Activated naive CD8-positive, alpha-beta T cell treated with anti-CD3 and anti-CD28 coated beads for 36 hours (primary cell): ENCODE results near the gene SMC1B. TPM values are rescaled to one million over a fixed set of nuclear protein-coding genes. Genes with fewer than 3 reads are reported as not detected.
"Not testable (repeated sequence)": the region's sequence is repeated elsewhere in the genome, so short reads cannot be mapped to it uniquely, and the experiment has no call there.

Experiments
- DNase-seq: peaks from one replicate; pipeline ENCODE4 v3.0.0; 2021
- H3K27ac Mint-ChIP-seq: one replicate; pipeline ENCODE4 v1.8.0; 2022; ENCODE audit warnings: mild to moderate bottlenecking, moderate library complexity, mixed read lengths
- H3K27me3 Mint-ChIP-seq: one replicate; pipeline ENCODE4 v1.8.0; 2022; ENCODE audit warnings: mild to moderate bottlenecking, mixed read lengths
- H3K36me3 Mint-ChIP-seq: one replicate; pipeline ENCODE4 v1.8.0; 2021; ENCODE audit warnings: mild to moderate bottlenecking, mixed read lengths
- H3K4me1 Mint-ChIP-seq: one replicate; pipeline ENCODE4 v1.8.0; 2021; ENCODE audit warnings: mixed read lengths
- H3K4me3 Mint-ChIP-seq: one replicate; pipeline ENCODE4 v1.8.0; 2022; ENCODE audit warnings: mild to moderate bottlenecking, moderate library complexity, mixed read lengths
- H3K9me3 Mint-ChIP-seq: one replicate; pipeline ENCODE4 v1.8.0; 2022; ENCODE audit warnings: mixed read lengths
- total RNA-seq, 2 experiments: library from RNA; stranded (reverse); gene quantifications; one replicate each; pipeline ENCODE4 v1.2.3, GENCODE V29; 2021

The SMC1B gene
- total RNA-seq, 2 experiments from 2014 or later = 2.1 TPM

DNA sequence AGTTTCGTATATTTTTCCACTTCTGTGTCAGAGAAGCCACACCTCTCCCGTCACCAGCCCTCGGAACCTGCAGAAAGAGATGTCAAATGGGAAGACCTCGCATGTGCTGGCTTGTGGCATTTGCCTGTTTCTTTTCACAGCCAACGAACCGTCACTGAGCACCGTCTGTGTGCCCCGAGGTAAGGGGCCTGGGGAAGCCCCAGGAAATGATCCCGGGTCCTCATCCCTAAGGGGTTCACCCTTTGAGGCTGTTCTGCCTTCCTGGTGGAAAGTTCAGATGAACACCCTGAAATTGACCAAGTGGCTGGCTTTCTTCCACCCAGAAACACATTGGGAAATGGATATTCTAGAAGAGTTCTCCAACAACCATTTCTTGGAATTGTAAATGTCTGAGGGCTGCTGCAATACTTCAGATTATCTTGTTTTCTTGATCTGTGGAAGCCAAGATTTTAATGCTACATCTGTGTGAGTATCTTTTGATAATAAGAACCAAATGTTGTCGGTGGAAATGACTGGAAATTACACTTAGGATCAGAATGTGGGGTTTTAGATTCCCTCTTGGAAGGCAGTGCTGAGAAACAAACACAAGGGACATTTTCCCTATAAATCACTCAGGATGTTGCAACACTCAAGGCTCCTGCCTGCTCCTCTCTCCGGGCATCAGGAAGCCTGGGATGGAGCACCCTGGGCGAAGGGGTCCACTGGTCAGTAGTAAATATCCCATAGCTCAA lies 37.7 kb upstream of the SMC1B start:
- no peaks in the 10 kb centered on the region for H3K36me3 Mint-ChIP-seq
- no peak overlapping the region for H3K27ac Mint-ChIP-seq
- H3K27me3 Mint-ChIP-seq = peaks cover 3% of the 10 kb centered on the region
- H3K4me1 Mint-ChIP-seq = no peaks in the 10 kb centered on the region
- DNase-seq = no peak
- no peak overlapping the region for H3K4me3 Mint-ChIP-seq
- no peaks in the 10 kb centered on the region for H3K9me3 Mint-ChIP-seq

DNA sequence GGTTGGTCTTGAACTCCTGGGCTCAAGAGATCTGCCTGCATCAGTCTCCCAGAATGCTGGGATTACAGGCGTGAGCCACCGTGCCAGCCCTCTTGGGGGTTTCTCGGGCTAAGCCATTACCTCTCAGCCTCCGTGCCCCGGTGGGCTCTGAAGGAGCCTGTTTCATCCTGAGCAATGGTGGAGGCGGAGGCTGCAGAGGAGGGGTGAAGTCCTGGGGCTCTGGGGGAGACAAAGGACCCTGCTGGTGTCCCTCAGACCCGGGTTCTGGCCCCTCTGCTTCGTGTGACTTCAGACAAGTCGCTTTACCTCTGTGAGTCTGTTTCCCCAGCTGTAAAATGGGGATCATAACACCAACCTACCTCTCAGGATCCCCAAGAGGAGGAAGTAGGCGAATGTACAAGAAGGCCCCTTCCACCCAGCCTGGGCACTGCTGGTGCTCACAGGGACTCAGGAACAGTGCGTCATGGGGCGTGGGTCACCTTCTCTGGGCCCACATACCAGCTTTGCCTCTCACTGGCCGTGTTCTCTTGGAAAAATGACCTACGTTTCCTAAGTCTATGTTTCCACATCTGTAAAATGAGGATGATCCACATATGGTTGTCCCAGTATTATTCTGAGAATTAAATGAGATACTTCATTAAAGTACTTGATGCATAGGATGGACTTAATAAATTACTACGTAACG lies 36.8 kb upstream of the SMC1B start:
- DNase-seq = no peak
- no peaks in the 10 kb centered on the region for H3K9me3 Mint-ChIP-seq
- no peaks in the 10 kb centered on the region for H3K4me1 Mint-ChIP-seq
- no peak overlapping the region for H3K4me3 Mint-ChIP-seq
- H3K27me3 Mint-ChIP-seq = peaks cover 3% of the 10 kb centered on the region
- no peak overlapping the region for H3K27ac Mint-ChIP-seq
- no peaks in the 10 kb centered on the region for H3K36me3 Mint-ChIP-seq

DNA sequence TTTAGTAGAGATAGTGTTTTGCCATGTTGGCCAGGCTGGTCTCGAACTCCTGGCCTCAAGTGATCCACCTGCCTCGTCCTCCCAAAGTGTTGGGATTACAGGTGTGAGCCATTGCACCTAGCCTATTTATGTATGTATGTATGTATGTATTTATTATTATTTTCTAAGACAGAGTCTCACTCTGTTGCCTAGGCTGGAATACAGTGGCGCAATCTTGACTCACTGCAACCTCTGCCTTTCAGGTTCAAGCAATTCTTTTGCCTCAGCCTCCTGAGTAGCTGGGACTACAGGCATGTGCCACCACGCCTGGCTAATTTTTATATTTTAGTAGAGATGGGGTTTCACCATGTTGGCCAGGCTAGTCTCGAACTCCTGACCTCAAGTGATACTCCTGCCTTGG lies 36.0 kb upstream of the SMC1B start:
- H3K4me3 Mint-ChIP-seq, H3K4me1 Mint-ChIP-seq, DNase-seq, H3K27ac Mint-ChIP-seq, H3K36me3 Mint-ChIP-seq, H3K27me3 Mint-ChIP-seq, H3K9me3 Mint-ChIP-seq: not testable (repeated sequence)

DNA sequence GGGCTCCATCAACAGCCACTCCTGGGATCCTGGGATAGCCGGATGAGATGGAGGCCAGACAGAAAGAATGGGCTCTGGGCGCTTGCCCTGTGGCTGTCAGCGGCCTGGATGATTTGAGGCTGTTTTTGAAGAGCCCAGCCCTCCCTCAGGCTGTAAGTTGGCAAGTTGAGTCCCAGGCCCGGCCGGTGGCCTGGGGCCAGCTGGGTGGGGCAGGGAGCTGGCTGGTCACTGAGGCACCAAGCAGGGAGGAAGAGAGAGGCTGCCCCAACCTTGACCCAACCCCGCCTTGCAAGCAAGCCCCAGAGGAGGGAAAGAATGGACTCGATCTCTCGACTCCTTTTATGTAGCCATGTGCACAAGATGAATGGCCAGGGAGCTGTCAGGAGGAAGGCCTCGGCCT lies 35.0 kb upstream of the SMC1B start:
- no peak for DNase-seq
- H3K36me3 Mint-ChIP-seq = no peaks in the 10 kb centered on the region
- no peaks in the 10 kb centered on the region for H3K4me1 Mint-ChIP-seq
- no peak overlapping the region for H3K27ac Mint-ChIP-seq
- no peaks in the 10 kb centered on the region for H3K9me3 Mint-ChIP-seq
- no peak overlapping the region for H3K4me3 Mint-ChIP-seq
- peaks cover 3% of the 10 kb centered on the region for H3K27me3 Mint-ChIP-seq

DNA sequence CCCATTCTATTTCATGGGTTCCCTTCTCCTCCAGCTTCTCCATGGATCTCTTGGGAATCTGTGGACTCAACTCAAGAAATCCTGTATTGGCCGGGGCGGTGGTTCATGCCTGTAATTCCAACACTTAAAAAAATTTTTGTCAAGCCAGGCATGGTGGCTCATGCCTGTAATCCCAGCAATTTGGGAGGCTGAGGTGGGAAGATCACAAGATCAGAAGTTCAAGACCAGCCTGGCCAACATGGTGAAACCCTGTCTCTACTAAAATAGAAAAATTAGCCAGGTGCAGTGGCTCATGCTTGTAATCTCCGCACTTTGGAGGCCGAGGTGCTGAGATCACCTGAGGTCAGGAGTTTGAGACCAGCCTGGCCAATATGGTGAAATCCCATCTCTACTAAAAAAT lies 34.2 kb upstream of the SMC1B start:
- H3K27ac Mint-ChIP-seq, H3K36me3 Mint-ChIP-seq, H3K27me3 Mint-ChIP-seq, H3K4me1 Mint-ChIP-seq, H3K4me3 Mint-ChIP-seq, H3K9me3 Mint-ChIP-seq, DNase-seq: not testable (repeated sequence)

DNA sequence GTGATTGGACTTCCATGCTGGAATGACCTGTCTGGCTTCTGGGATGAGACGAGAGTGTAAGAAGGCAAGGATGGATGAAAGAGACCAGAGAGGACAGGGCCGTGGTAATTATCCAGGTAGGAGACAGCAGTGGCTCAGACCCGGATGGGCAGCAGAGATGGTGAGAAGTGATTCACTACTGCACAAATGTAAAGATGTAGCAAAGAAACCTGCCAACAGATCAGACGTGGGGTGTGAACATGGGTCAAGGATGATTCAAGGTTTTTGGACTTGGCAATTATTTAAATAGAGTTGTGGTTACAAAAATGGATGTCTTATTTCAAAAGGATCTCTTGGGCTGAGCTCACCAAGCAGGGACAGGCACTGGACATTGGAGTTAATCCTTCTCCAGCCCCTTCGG lies 32.8 kb upstream of the SMC1B start:
- H3K9me3 Mint-ChIP-seq = no peaks in the 10 kb centered on the region
- no peaks in the 10 kb centered on the region for H3K36me3 Mint-ChIP-seq
- peaks cover 1% of the 10 kb centered on the region for H3K4me1 Mint-ChIP-seq
- H3K27ac Mint-ChIP-seq = no peak overlapping the region
- no peaks in the 10 kb centered on the region for H3K27me3 Mint-ChIP-seq
- no peak overlapping the region for H3K4me3 Mint-ChIP-seq
- DNase-seq = no peak

DNA sequence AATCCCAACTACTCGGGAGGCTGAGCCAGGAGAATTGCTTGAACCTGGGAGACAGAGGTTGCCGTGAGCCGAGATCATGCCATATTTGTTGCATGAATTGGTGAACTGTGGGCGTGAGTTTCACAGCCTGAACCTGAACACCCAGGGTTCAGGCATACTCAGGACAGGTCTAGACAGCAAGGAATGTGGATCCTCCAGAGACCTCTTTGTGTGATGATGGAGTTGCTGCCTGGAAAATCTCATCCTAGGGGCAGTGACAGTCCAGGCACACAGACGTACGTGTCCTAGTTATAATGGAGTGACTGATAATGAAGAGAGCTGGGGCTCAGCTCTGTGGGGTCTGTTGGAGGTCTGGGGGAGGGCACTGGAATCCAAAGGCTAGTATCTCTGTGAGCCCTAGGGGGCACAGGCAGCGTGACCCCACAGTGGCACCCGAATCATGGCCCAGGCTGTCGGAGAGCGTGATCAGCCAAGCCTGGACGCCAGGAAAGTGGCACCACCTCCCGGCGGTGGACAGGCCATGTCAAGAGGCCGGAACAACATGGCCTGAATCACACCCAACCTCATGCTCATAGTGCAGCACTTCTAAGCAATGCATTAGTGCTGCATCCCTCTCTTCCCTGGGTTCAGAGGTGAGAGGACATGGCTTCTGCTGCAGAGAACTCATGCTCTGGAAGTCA lies 31.8 kb upstream of the SMC1B start:
- Mint-ChIP-seq H3K9me3 (no peaks in the 10 kb centered on the region), H3K27ac (no peak overlapping the region), H3K4me1 (peaks cover 6% of the 10 kb centered on the region), H3K36me3 (no peaks in the 10 kb centered on the region), H3K27me3 (no peaks in the 10 kb centered on the region), H3K4me3 (no peak overlapping the region)
- no peak for DNase-seq

DNA sequence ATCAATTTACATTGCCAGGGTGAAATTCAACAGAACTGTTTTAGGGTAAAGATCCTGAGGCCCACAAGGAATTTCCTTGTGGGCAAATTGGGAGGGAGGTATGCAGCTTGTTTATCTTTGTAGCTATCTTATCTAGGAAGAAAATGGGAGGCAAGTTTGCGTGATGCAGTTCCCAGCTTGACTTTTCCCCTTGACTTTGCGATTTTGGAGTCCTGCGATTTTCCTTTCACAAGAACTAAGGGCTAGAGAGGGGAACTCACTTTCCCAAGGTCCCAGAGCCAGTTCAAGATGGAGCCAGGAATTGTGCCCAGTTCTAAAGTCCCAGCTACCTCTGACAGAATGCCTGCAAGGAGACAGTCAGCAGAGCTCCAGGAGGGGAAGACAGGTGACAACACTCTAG lies 30.8 kb upstream of the SMC1B start:
- peaks cover 6% of the 10 kb centered on the region for H3K4me1 Mint-ChIP-seq
- no peaks in the 10 kb centered on the region for H3K27me3 Mint-ChIP-seq
- no peaks in the 10 kb centered on the region for H3K9me3 Mint-ChIP-seq
- no peak overlapping the region for H3K27ac Mint-ChIP-seq
- no peak overlapping the region for H3K4me3 Mint-ChIP-seq
- H3K36me3 Mint-ChIP-seq = no peaks in the 10 kb centered on the region
- no peak for DNase-seq

DNA sequence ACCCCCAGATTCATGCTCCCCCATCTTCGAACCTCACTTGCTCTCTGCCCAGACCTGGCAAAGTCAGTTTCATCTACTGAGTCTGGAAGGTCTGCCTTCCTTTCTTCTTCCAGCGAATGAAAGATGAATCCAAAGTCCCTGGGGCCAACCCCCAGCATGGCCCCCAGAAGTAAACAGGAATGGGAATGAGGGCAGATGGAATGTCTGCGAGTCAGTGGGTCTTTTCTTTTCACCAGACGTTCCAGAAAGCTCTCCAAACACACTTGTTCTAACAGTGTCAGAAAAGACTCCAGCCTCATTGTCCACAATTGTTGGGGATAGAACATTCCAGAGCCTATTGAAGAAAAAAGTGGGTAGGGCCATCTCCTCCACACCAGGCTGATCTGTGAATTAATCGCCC lies 28.7 kb upstream of the SMC1B start:
- Mint-ChIP-seq H3K4me3 (no peak overlapping the region), H3K9me3 (no peaks in the 10 kb centered on the region), H3K4me1 (peaks cover 6% of the 10 kb centered on the region), H3K27ac (no peak overlapping the region), H3K27me3 (peaks cover 9% of the 10 kb centered on the region), H3K36me3 (no peaks in the 10 kb centered on the region)
- no peak for DNase-seq

DNA sequence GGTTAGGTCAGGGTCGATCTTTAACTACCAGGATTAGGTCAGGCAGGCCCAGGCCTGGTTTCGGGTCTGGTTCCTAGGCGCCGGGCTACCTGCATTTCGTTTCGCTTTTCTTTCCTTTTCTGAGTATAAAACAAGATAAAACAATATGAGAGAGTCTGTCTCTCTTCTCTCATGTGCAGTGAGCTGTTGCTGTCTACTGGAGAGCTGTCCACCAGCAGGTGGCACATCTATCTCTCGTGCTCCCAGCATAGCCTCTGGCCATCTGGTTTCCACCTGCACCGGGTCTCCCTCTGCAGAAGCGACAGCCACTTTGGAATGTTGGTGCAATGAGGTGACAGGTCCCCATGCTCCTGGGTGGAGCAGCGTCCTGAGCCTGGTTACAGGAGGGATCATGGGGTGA lies 27.7 kb upstream of the SMC1B start:
- peak overlapping the region; percentile 44 for H3K4me3 Mint-ChIP-seq
- H3K27ac Mint-ChIP-seq = no peak overlapping the region
- H3K9me3 Mint-ChIP-seq = no peaks in the 10 kb centered on the region
- peaks cover 9% of the 10 kb centered on the region for H3K27me3 Mint-ChIP-seq
- peaks cover 6% of the 10 kb centered on the region for H3K4me1 Mint-ChIP-seq
- peak; percentile 18 for DNase-seq
- H3K36me3 Mint-ChIP-seq = no peaks in the 10 kb centered on the region

DNA sequence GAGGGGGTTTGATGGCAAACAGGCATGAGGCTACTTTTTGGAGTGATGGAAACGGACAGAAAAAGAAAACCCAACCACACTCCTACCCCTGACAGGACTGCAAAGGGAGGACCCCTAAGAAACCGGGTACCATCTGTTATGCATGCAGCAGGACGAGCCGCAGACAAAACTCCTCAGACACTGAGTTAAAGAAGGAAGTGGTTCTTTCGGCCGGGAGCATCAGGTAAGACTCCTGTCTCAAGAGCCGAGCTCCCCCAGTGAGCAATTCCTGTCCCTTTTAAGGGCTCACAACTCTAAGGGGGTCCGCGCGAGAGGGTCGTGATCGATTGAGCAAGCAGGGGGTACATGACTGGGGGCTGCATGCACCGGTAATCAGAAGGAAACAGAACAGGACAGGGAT lies 27.3 kb upstream of the SMC1B start:
- H3K36me3 Mint-ChIP-seq, H3K9me3 Mint-ChIP-seq, DNase-seq, H3K27ac Mint-ChIP-seq, H3K27me3 Mint-ChIP-seq, H3K4me1 Mint-ChIP-seq: not testable (repeated sequence)
- H3K4me3 Mint-ChIP-seq = peak overlapping the region; percentile 44

DNA sequence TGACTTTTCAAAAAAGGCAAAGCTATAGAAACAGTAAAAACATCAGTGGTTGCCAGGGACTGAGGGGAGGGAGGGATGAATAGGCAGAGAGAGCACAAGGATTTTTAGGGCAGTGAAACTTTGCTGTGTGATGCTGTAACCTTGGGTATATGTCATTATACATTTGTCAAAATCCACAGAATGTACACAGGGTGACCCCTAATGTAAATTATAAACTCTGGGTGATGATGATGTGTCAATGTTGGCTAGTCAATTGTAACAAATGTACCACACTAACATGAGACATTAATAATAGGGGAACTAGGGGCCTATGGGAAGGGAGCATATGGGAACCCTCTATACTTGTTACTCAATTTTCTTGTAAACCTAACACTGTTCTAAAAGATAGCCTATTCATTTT lies 24.9 kb upstream of the SMC1B start:
- H3K9me3 Mint-ChIP-seq = no peaks in the 10 kb centered on the region
- no peak overlapping the region for H3K4me3 Mint-ChIP-seq
- peaks cover 9% of the 10 kb centered on the region for H3K27me3 Mint-ChIP-seq
- H3K27ac Mint-ChIP-seq = no peak overlapping the region
- no peaks in the 10 kb centered on the region for H3K36me3 Mint-ChIP-seq
- no peak for DNase-seq
- peaks cover 12% of the 10 kb centered on the region for H3K4me1 Mint-ChIP-seq

DNA sequence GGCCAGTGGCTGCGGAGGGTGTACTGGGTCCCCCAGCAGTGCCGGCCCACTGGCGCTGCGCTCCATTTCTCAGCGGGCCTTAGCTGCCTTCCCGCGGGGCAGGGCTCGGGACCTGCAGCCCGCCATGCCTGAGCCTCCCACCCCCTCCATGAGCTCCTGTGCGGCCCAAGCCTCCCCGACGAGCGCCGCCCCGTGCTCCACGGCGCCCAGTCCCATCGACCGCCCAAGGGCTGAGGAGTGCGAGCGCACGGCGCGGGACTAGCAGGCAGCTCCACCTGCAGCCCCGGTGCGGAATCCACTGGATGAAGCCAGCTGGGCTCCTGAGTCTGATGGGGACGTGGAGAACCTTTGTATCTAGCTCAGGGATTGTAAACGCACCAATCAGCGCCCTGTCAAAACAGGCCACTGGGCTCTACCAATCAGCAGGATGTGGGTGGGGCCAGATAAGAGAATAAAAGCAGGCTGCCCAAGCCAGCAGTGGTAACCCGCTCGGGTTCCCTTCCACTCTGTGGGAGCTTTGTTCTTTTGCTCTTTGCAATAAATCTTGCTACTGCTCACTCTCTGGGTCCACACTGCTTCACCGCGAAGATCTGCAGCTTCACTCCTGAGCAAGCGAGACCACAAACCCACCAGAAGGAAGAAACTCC lies 23.6 kb upstream of the SMC1B start:
- not testable (repeated sequence) for H3K9me3 Mint-ChIP-seq, H3K27me3 Mint-ChIP-seq, H3K4me3 Mint-ChIP-seq, H3K36me3 Mint-ChIP-seq, DNase-seq, H3K27ac Mint-ChIP-seq
- H3K4me1 Mint-ChIP-seq = peaks cover 12% of the 10 kb centered on the region

DNA sequence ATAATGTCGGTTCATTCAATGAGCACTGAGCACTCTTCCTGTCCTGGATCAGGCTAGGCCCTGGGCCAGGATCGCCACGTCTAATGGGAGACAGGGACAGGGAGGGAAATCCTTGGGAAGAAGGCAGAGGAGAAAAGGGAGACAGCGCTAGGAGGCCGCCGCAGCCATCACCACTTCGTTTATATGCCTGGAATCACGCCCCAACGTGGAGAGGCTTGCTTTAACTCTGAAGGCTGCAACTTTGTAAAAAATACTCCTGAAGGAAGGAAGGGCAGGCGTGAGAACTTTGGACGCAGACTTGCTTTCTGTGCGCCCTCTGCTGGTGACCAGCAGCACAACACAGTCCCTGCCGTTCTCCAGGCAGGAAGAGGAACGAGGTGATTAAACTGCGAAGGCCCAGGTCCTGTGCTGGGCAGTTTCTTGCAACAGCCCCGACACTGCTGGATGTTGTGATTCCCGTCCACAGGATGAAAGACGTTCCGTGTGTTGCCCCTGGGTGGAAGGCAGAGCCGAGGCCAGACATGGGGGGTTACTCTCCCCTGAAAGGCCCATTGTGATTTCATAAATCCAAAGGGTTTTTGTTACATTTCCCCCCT lies 22.2 kb upstream of the SMC1B start:
- H3K9me3 Mint-ChIP-seq = no peaks in the 10 kb centered on the region
- no peak overlapping the region for H3K27ac Mint-ChIP-seq
- no peaks in the 10 kb centered on the region for H3K36me3 Mint-ChIP-seq
- H3K4me3 Mint-ChIP-seq = no peak overlapping the region
- peak; percentile 71 for DNase-seq
- H3K27me3 Mint-ChIP-seq = peaks cover 9% of the 10 kb centered on the region
- H3K4me1 Mint-ChIP-seq = peaks cover 6% of the 10 kb centered on the region

DNA sequence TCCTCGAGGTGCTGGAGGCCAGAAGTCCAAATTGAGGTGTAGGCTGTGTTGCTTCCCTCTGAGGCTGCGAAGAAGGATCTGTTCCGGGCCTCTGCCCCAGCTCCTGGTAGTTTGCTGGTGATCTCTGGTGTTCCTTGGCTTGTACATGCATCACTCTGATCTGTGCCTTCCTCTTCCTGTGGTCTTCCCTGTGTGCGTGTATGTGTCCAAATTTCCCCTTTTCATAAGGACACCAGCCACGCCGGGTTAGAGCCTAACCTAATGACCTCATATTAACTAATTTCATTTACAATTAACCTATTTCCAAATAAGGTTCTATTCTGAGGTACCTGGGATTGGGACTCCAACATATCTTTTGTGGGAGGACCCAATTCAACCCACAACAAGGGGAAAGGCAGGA lies 21.6 kb upstream of the SMC1B start:
- peaks cover 9% of the 10 kb centered on the region for H3K27me3 Mint-ChIP-seq
- no peaks in the 10 kb centered on the region for H3K36me3 Mint-ChIP-seq
- H3K4me3 Mint-ChIP-seq = no peak overlapping the region
- peaks cover 6% of the 10 kb centered on the region for H3K4me1 Mint-ChIP-seq
- no peak overlapping the region for H3K27ac Mint-ChIP-seq
- no peaks in the 10 kb centered on the region for H3K9me3 Mint-ChIP-seq
- no peak for DNase-seq
